Subcutaneous adipose tissue (tissue), 4 donors: ENCODE data around the gene RAPGEF1. TPM values are rescaled to one million over a fixed set of nuclear protein-coding genes. Genes with fewer than 3 reads are reported as not detected.

Source experiments
- total RNA-seq, 4 donors: library from RNA; depleted of rRNA; stranded (reverse); fragments of >200 nt; gene quantifications; one replicate each; pipeline ENCODE4 v1.1.0, GENCODE V29; 2016
- TF ChIP-seq, protein P1 (sequence below): fragments of 450-650 bp; IDR thresholded peaks from one replicate; pipeline ENCODE4 v1.5.1; 2016; ENCODE audit warnings: low read depth, mild to moderate bottlenecking, control low read depth, antibody characterized with exemption, moderate library complexity

Gene RAPGEF1
- total RNA-seq, 4 donors from 2014 or later, result 47.1 to 79.5 (median 61.4) TPM

DNA sequence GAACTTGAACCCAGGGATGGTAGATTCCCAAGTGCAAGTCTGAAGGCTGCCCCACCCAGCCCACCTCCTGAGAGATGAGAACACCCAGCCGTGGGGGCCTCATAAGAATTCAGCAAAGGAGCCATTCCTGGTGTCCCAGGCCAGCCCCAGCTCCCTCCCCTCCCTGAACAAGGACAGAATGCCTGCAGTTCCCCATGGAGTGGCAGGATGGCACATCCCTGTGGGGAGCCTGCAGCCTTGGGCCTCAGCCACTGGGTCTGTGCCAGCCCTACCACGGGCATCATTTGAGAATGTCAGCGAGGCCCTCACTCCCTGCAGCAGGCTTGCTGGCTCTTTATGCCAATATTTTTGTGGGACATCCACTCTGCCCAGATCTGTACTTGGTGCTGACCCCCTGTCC is 36.2 kb upstream of the RAPGEF1 start:
- TF ChIP-seq, protein P1, sequence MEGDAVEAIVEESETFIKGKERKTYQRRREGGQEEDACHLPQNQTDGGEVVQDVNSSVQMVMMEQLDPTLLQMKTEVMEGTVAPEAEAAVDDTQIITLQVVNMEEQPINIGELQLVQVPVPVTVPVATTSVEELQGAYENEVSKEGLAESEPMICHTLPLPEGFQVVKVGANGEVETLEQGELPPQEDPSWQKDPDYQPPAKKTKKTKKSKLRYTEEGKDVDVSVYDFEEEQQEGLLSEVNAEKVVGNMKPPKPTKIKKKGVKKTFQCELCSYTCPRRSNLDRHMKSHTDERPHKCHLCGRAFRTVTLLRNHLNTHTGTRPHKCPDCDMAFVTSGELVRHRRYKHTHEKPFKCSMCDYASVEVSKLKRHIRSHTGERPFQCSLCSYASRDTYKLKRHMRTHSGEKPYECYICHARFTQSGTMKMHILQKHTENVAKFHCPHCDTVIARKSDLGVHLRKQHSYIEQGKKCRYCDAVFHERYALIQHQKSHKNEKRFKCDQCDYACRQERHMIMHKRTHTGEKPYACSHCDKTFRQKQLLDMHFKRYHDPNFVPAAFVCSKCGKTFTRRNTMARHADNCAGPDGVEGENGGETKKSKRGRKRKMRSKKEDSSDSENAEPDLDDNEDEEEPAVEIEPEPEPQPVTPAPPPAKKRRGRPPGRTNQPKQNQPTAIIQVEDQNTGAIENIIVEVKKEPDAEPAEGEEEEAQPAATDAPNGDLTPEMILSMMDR, result no peak

DNA sequence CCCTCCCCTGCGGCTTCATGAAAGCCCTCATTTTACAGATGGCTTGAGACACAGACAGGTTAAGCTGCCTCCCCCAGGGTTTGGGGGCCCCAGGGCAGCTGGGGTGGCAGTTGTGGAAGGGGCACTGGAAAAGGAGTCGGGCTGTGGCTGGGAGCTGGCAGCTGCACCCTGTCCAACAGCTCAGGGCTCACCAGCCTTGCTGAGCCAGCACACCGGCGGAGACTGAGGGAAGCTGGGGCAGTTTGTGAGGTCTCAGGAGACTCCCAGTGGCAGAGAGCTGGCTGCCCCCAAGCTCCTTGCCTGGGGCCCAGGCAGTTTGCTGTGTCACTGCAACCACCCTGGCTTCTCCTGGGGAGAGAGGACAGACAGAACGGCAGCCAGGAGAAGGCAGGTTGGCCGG is 34.8 kb upstream of the RAPGEF1 start:
- TF ChIP-seq, protein P1, result no peak

DNA sequence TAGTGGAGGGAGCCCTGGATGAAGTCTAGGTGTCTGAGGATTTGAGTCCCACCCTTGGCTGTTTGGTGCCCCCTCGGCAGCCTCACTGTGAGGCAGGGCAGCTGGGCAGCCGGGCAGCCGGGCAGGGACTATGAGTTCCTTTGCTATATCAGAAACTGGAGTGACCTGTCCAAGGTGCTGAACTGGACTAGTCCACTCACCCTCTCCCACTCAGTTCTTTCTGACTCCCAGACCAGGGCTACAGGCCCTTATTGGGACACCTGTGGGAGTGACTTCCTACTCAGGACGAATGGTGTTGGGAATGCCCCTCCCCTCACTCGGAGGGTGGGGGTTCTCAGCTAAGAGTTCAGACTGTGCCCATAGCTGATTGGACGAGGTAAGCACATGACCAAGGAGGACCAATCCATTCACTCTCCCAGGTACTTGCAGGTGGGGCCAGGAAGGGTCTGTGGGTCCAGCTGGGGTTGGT is 34.1 kb upstream of the RAPGEF1 start:
- TF ChIP-seq, protein P1, result no peak

DNA sequence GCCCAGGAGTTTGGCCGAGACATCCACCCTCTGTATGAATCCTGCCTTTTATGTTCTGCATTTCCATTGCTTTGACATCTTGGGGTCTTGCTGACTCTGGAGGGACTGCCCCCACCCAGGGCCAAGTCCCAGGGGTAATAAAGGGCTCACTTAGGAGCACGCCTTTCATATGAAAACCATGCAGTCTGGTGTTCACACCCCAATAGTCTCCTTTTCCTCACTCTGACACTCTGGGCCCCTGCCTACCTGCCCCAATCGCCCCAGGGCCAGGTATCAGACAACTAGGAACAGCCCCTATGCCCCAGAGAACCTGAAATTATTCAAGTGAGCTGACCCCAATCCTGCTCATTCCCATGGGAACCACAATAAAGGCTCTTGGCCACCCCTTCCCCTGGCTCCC is 33.1 kb upstream of the RAPGEF1 start:
- TF ChIP-seq, protein P1, result no peak

DNA sequence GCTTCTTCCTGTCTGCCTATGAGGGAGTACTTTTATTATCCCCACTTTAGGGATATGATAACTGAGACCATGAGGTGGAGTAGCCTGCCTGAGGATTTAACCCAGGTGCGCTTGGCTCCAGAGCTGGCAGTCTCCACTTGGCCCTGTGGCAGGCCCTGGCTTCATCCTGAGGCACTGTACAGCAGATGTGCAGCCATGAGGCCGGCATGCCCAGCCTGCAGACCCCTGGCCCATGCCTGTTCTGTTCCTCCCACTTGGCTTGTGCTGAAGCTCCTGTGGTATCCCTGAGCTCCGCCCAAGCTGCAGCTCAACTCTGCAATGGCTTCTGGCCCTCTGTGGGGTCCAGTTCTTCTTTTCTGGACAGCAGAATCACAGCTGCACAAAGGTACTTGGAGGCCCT is 31.8 kb upstream of the RAPGEF1 start:
- TF ChIP-seq, protein P1, result no peak

DNA sequence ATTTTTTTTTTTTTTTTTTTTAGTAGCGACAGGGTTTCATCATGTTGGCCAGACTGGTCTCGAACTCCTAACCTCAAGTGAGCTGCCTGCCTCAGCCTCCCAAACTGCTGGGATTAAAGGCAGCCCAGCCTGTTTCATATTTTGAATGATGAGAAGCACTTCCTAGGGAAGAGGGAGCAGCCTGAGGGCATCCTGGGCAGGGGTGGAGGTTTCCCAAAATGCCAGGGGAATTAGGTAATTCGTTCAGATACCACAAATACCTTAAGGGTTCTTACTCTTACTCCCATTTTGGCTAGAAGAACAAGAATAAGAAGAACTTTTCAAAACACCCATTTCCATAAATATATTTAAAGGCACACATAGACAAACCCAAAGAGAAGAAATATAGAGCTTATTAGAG is 29.5 kb upstream of the RAPGEF1 start:
- TF ChIP-seq, protein P1, result no peak

DNA sequence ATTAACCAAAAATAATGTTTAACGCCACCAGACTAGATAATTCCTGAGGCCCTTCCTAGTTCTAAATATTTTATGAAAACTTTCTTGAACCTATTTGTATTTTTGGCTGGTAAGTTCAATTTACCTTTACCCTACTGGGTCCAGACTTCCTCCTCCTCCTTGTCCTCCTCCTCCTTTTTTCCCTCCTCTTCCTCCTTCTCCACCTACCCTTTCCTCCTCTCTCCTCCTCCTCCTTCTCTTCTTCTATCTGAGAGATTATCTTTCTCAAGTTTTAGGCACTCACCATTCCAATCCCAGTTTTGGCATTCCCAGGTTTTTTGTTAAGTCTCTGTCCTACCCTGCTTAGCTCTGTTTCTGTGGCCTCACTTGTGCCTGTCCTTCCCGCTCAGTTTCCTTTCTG is 24.7 kb upstream of the RAPGEF1 start:
- TF ChIP-seq, protein P1, result no peak
